Activated CD8-positive, alpha-beta T cell treated with anti-CD3 and anti-CD28 coated beads for 36 hours (primary cell): Measurements from ENCODE around the gene ABCC8. TPM values are rescaled to one million over a fixed set of nuclear protein-coding genes. Genes with fewer than 3 reads are reported as not detected.

Experiments
- ATAC-seq: fragments of 200-7000 bp; cut with Tn5 transposase; one replicate; pipeline ENCODE4 v1.10.0; 2021; ENCODE audit warnings: mild to moderate bottlenecking, moderate library complexity
- CTCF ChIA-PET: fragments of 350-600 bp; sonication (Branson Sonifier 250); formaldehyde crosslinking; loops from one replicate; lab custom pipeline; 2021; ENCODE audit warnings: antibody characterized with exemption; lab: Charles Lee
- POLR2A ChIA-PET: fragments of 350-600 bp; sonication (Branson Sonifier 250); formaldehyde crosslinking; loops from one replicate; lab custom pipeline; 2021; ENCODE audit warnings: antibody characterized with exemption; lab: Charles Lee
- DNase-seq: peaks from one replicate; pipeline ENCODE4 v3.0.0-alpha.2; 2020
- H3K27ac Mint-ChIP-seq: one replicate; pipeline ENCODE4 v1.8.0; 2021; ENCODE audit warnings: mild to moderate bottlenecking, mixed read lengths
- H3K27me3 Mint-ChIP-seq: one replicate; pipeline ENCODE4 v1.8.0; 2021; ENCODE audit warnings: mixed read lengths
- H3K36me3 Mint-ChIP-seq: one replicate; pipeline ENCODE4 v1.8.0; 2021; ENCODE audit warnings: low read depth, mixed read lengths
- H3K4me1 Mint-ChIP-seq: one replicate; pipeline ENCODE4 v1.8.0; 2021; ENCODE audit warnings: low read depth, mixed read lengths
- H3K4me3 Mint-ChIP-seq: one replicate; pipeline ENCODE4 v1.8.0; 2021; ENCODE audit warnings: mild to moderate bottlenecking, moderate library complexity, mixed read lengths
- H3K9me3 Mint-ChIP-seq: one replicate; pipeline ENCODE4 v1.8.0; 2021; ENCODE audit warnings: mixed read lengths
- CTCF ChIP-seq: fragments of 200-600 bp; IDR thresholded peaks from one replicate; pipeline ENCODE4 v1.8.0; 2022; ENCODE audit warnings: antibody characterized with exemption, mild to moderate bottlenecking
- intact Hi-C: fragments of 100-400 bp; cut with micrococcal nuclease; formaldehyde crosslinking; loops from one replicate; pipeline ENCODE4 v1.10.0; 2022
- total RNA-seq, 2 experiments: library from RNA; stranded (reverse); gene quantifications; one replicate each; pipeline ENCODE4 v1.2.3, GENCODE V29; 2021

Gene ABCC8
- total RNA-seq, 2 experiments from 2014 or later = not detected

DNA sequence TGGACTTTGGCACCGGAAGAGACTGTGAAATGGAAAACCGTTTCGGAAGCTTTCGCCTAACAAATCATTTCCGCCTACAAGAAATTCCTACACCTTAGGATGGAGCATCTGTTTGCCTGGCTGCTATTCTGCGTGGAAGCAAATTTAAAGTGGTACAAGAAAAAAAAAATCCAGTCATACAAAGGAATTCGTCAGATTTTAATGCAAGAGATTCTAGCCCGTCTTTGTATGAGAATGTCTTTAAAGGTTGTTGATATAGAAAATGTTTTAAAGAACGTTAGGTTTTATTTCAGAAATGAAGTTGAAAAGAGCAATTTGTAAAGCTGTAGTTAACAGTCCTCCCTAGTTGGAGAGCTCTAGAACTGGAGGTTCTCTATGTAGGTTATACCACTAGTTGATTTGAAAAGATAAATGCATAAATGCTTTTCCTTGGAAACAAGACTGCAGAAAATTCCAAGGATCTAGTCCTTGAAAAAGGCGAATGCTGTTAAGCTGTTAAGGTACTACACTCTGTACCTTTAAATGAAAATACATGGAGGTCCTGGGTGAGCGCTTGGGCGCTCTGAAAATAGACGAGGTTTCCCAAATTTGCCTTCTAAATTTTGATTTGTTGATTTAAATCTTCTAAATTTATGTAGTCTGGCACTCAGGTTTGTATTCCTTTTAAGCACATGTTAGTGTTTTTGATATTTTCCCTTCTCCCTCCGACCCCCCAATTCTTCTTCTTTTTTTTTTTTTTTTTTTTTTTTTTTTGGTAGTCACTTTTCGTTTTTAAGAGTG is 122.6 kb downstream of the ABCC8 start:
- H3K4me3 Mint-ChIP-seq = peak overlapping the region; percentile 87
- no peak for TF ChIP-seq CTCF
- peaks cover 34% of the 10 kb centered on the region for H3K4me1 Mint-ChIP-seq
- ATAC-seq (no peak), DNase-seq (no peak)
- ChIA-PET CTCF (interaction anchor here (0.6 to 3.7 kb wide), 26 partner anchors 9 to 604 kb away, joined by 3 to 20 read pairs (median 5); partner anchors contain the start of genes NUCB2 and PIK3C2A), POLR2A (interaction anchor here (0.7 to 2.0 kb wide), 8 partner anchors 13 to 276 kb away, joined by 3 to 6 read pairs (median 4); partner anchors contain the start of genes KCNJ11, NUCB2 and RPS13)
- no peaks in the 10 kb centered on the region for H3K9me3 Mint-ChIP-seq
- H3K27me3 Mint-ChIP-seq = no peaks in the 10 kb centered on the region
- H3K36me3 Mint-ChIP-seq = peaks cover 24% of the 10 kb centered on the region
- H3K27ac Mint-ChIP-seq = peak overlapping the region; percentile 91
- intact Hi-C loops = loop anchor here (5.0 kb wide), 3 partner anchors 57 to 122 kb away; partner anchors contain the start of gene NUCB2

DNA sequence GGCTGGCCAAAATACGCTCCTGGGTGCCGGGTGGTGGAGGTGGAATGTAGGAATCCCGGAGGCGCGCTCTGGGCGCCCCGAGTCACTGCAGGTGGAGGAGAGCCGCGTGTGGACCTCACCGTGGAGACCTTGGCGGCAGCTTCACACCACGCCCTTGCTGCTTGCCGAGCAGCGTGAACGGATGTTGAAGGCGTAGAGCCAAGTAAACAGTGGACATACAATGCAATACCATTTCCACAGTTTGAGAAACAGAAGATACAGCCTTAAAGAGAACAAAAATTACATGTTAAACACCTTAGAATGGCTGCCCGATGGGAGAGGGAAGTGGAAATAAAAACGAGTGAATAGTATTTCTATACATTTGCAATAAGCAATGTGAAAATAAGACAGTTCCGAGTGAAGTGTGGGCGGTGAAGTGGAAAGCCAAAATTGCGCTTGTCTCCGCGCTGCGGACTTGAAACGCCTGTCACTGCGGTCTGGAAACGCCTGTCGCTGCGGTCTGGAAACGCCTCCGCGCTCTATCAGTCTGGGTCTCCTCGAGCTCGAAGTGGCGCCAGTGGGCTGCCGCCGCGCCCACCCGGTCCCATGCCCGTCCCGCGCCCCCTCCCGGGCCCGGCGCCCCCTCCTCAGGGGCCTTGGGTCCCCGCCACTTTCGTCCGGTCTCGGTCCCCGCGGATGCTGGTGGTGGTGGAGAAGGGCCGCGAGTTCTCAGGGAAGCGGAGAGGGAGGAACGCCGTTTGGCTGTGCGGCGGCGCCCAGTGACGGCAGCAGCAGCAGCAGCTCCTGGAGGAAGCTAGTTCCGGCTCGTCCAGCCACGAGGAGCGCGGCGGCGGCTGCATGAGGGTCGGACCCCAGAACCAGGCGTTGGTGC is 123.5 kb downstream of the ABCC8 start:
- intact Hi-C loops = loop anchor here (5.0 kb wide), 3 partner anchors 56 to 121 kb away; partner anchors contain the start of gene NUCB2
- Mint-ChIP-seq H3K27me3 (no peaks in the 10 kb centered on the region), H3K9me3 (no peaks in the 10 kb centered on the region), H3K4me3 (peak overlapping the region; percentile 87), H3K36me3 (peaks cover 19% of the 10 kb centered on the region), H3K4me1 (peaks cover 34% of the 10 kb centered on the region), H3K27ac (peak overlapping the region; percentile 91)
- CTCF ChIA-PET = interaction anchor here (0.6 to 3.7 kb wide), 20 partner anchors 8 to 175 kb away, joined by 3 to 20 read pairs (median 6); partner anchors contain the start of gene PIK3C2A
- POLR2A ChIA-PET = interaction anchor here (0.6 to 2.0 kb wide), 11 partner anchors 14 to 275 kb away, joined by 3 to 6 read pairs (median 4); partner anchors contain the start of genes KCNJ11, NUCB2 and RPS13
- ATAC-seq = peak; percentile 54
- peak; percentile 85 for DNase-seq
- no peak for TF ChIP-seq CTCF

- Mint-ChIP-seq H3K4me3 (peak within 1 kb of the TSS; percentile 87), H3K27ac (peak within 1 kb of the TSS; percentile 91), H3K36me3 (peaks cover 10% of the 10 kb centered on the region), H3K9me3 (no peaks in the 10 kb centered on the region), H3K27me3 (no peaks in the 10 kb centered on the region), H3K4me1 (peaks cover 34% of the 10 kb centered on the region)
- no peak for TF ChIP-seq CTCF
- ATAC-seq (peak; percentile 28), DNase-seq (peak; percentile 71)
- intact Hi-C loops = loop anchor here (5.0 kb wide), 3 partner anchors 54 to 119 kb away; partner anchors contain the start of gene NUCB2
- CTCF ChIA-PET = interaction anchor here (3.7 kb wide), 1 partner anchor 122 kb away, joined by 20 read pairs; no protein-coding TSS in a partner anchor
- POLR2A ChIA-PET = interaction anchor here (1.0 to 2.0 kb wide), 3 partner anchors 71 to 76 kb away, joined by 3 to 7 read pairs (median 3); partner anchors contain the start of gene NUCB2
Measured at GRCh38 chr11:17351510-17352176, 125.0 kb downstream of the ABCC8 start, which contains the start of gene NCR3LG1. TSS of gene NCR3LG1 (plus strand) at chr11:17351800. CDS start at chr11:17351970, 170 bp downstream.

GRCh38 chr11:17351172-17351509 is 125.5 kb downstream of the ABCC8 start:
- ATAC-seq (no peak), DNase-seq (peak; percentile 5)
- peak overlapping the region; percentile 71 for H3K27ac Mint-ChIP-seq
- POLR2A ChIA-PET = interaction anchor here (1.1 to 2.0 kb wide), 2 partner anchors 75 to 273 kb away, joined by 3 to 7 read pairs; partner anchors contain the start of gene NUCB2
- no peak for TF ChIP-seq CTCF
- intact Hi-C loops = loop anchor here (5.0 kb wide), 3 partner anchors 54 to 119 kb away; partner anchors contain the start of gene NUCB2
- H3K4me1 Mint-ChIP-seq = peaks cover 34% of the 10 kb centered on the region
- peaks cover 6% of the 10 kb centered on the region for H3K36me3 Mint-ChIP-seq
- no peaks in the 10 kb centered on the region for H3K9me3 Mint-ChIP-seq
- H3K27me3 Mint-ChIP-seq = no peaks in the 10 kb centered on the region
- CTCF ChIA-PET = interaction anchor here (1.6 kb wide), 1 partner anchor 121 kb away, joined by 7 read pairs; no protein-coding TSS in a partner anchor
- H3K4me3 Mint-ChIP-seq = peak overlapping the region; percentile 87
